GM12878 (cell line): ENCODE data around the gene WWP2.

Experiments used
- ATF7 ChIP-seq: fragments of 450-650 bp; IDR thresholded peaks from 2 replicates; pipeline ENCODE4 v1.6.1; 2016; ENCODE audit warnings: low read depth, mild to moderate bottlenecking
- EZH2 ChIP-seq: IDR thresholded peaks from 2 replicates; pipeline ENCODE4 v1.6.1; 2012; ENCODE audit warnings: low read depth, mild to moderate bottlenecking, control low read depth, inconsistent platforms, low read length, borderline replicate concordance; ENCODE audit not compliant: control insufficient read depth
- NFYA ChIP-seq: IDR thresholded peaks from 2 replicates; pipeline ENCODE4 v1.6.1; 2011; ENCODE audit warnings: low read depth, mild to moderate bottlenecking, low read length, improper control_type of control experiment, borderline replicate concordance
- TF ChIP-seq, protein P1 (sequence below): IDR thresholded peaks from 2 replicates; pipeline ENCODE4 v1.6.1; 2012; ENCODE audit warnings: mild to moderate bottlenecking, low read depth, low read length
- TF ChIP-seq, protein P2 (sequence below), 3 experiments: IDR thresholded peaks in 2 of 3; conservative IDR thresholded peaks in 1 of 3; 2 replicates each; pipeline ENCODE4 v1.5.1; 2011; ENCODE audit warnings: low read depth in 3 of 3, low read length in 3 of 3, mild to moderate bottlenecking in 3 of 3, control low read depth in 2 of 3, moderate library complexity in 2 of 3, inconsistent platforms in 1 of 3, mixed read lengths in 1 of 3; ENCODE audit not compliant: control insufficient read depth in 2 of 3, insufficient read depth in 1 of 3; ENCODE audit errors: extremely low read depth in 1 of 3

DNA sequence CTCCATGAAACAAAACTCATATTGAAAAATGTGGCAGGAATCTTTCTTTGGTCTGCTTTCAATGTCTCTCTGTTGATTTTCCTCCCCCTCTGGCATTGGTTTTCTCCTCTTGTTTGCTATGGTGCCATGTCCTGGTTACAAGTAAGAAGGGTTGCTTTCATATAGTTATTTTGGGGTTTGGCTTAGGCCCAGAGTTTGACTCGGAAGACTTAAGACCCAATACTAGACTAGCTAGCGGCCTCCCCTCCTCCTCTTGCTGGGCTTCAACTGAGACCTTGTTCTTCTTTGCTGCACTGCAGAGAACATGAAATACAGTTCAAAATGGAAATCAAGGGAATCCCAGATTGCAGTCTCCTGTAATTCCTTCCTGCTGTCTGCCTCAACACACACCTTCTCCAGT is 159.0 kb downstream of the WWP2 start:
- TF ChIP-seq EZH2: no peak
- TF ChIP-seq, protein P1, sequence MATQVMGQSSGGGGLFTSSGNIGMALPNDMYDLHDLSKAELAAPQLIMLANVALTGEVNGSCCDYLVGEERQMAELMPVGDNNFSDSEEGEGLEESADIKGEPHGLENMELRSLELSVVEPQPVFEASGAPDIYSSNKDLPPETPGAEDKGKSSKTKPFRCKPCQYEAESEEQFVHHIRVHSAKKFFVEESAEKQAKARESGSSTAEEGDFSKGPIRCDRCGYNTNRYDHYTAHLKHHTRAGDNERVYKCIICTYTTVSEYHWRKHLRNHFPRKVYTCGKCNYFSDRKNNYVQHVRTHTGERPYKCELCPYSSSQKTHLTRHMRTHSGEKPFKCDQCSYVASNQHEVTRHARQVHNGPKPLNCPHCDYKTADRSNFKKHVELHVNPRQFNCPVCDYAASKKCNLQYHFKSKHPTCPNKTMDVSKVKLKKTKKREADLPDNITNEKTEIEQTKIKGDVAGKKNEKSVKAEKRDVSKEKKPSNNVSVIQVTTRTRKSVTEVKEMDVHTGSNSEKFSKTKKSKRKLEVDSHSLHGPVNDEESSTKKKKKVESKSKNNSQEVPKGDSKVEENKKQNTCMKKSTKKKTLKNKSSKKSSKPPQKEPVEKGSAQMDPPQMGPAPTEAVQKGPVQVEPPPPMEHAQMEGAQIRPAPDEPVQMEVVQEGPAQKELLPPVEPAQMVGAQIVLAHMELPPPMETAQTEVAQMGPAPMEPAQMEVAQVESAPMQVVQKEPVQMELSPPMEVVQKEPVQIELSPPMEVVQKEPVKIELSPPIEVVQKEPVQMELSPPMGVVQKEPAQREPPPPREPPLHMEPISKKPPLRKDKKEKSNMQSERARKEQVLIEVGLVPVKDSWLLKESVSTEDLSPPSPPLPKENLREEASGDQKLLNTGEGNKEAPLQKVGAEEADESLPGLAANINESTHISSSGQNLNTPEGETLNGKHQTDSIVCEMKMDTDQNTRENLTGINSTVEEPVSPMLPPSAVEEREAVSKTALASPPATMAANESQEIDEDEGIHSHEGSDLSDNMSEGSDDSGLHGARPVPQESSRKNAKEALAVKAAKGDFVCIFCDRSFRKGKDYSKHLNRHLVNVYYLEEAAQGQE: no peak
- TF ChIP-seq, protein P2, sequence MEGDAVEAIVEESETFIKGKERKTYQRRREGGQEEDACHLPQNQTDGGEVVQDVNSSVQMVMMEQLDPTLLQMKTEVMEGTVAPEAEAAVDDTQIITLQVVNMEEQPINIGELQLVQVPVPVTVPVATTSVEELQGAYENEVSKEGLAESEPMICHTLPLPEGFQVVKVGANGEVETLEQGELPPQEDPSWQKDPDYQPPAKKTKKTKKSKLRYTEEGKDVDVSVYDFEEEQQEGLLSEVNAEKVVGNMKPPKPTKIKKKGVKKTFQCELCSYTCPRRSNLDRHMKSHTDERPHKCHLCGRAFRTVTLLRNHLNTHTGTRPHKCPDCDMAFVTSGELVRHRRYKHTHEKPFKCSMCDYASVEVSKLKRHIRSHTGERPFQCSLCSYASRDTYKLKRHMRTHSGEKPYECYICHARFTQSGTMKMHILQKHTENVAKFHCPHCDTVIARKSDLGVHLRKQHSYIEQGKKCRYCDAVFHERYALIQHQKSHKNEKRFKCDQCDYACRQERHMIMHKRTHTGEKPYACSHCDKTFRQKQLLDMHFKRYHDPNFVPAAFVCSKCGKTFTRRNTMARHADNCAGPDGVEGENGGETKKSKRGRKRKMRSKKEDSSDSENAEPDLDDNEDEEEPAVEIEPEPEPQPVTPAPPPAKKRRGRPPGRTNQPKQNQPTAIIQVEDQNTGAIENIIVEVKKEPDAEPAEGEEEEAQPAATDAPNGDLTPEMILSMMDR (IDR thresholded peaks at IDR 0.05 in 2 of 3, conservative IDR thresholded peaks at IDR 0.05 in 1 of 3; ENCODE audit: control insufficient read depth in 2 of 3, extremely low read depth in 1 of 3, insufficient read depth in 1 of 3, low read depth in 3 of 3, low read length in 3 of 3): no peak
- TF ChIP-seq ATF7: no peak
- TF ChIP-seq NFYA: no peak
